Neural cell (in vitro differentiated cells): ENCODE data around the gene PLSCR5.

Experiments
- CTCF ChIP-seq: fragments of 450-650 bp; IDR thresholded peaks from 2 replicates; pipeline ENCODE4 v1.5.1; 2014; ENCODE audit warnings: antibody characterized with exemption, mild to moderate bottlenecking, moderate library complexity; ENCODE audit not compliant: poor library complexity, severe bottlenecking
- EP300 ChIP-seq: fragments of 450-650 bp; conservative IDR thresholded peaks from 2 replicates; pipeline ENCODE4 v1.6.1; 2014; ENCODE audit warnings: antibody characterized with exemption, mild to moderate bottlenecking, moderate library complexity; ENCODE audit not compliant: poor library complexity, severe bottlenecking
- EZH2 ChIP-seq: fragments of 200-600, 300-800 bp; shearing (Covaris generic), sonication (generic); IDR thresholded peaks from 2 replicates; pipeline ENCODE4 v1.6.1; 2014; ENCODE audit warnings: antibody characterized with exemption, low read length, borderline replicate concordance, mild to moderate bottlenecking; ENCODE audit not compliant: insufficient read depth, poor library complexity, severe bottlenecking
- POLR2AphosphoS5 ChIP-seq: IDR thresholded peaks from 2 replicates; pipeline ENCODE4 v1.6.1; 2012
- RAD21 ChIP-seq: fragments of 450-650 bp; conservative IDR thresholded peaks from 2 replicates; pipeline ENCODE4 v1.6.1; 2014; ENCODE audit warnings: antibody characterized with exemption, mild to moderate bottlenecking, moderate library complexity
- SMC3 ChIP-seq: fragments of 450-650 bp; conservative IDR thresholded peaks from 2 replicates; pipeline ENCODE4 v1.6.1; 2014; ENCODE audit warnings: antibody characterized with exemption, mild to moderate bottlenecking, moderate library complexity; ENCODE audit not compliant: poor library complexity
- TAF1 ChIP-seq: IDR thresholded peaks from 2 replicates; pipeline ENCODE4 v1.6.1; 2012; ENCODE audit warnings: low read depth
- TF ChIP-seq, protein P1 (sequence below): IDR thresholded peaks from 2 replicates; pipeline ENCODE4 v1.6.1; 2012; ENCODE audit warnings: borderline replicate concordance

DNA sequence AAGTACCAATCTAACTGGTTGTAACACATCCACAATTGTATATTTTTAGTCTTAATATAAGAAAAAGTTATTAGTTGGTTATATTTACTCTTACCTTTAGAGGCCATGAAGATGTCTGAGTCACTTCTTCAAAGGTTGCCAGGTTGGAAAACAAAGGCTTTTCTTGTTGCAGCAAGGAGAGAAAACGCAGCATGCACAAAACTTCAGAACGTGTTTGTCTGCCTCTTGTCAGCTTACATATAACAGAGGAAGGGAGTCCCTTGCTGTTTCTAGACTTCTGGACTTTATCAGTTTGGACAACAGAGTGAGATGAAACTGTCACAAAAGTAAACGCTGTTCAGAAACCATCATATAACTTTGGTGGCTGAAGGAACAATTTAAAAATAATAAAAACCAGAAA lies at the start of gene PLSCR5:
- TF ChIP-seq EZH2 (no peak), POLR2AphosphoS5 (no peak), CTCF (no peak), EP300 (no peak), TAF1 (no peak), SMC3 (no peak), RAD21 (no peak)
- TF ChIP-seq, protein P1, sequence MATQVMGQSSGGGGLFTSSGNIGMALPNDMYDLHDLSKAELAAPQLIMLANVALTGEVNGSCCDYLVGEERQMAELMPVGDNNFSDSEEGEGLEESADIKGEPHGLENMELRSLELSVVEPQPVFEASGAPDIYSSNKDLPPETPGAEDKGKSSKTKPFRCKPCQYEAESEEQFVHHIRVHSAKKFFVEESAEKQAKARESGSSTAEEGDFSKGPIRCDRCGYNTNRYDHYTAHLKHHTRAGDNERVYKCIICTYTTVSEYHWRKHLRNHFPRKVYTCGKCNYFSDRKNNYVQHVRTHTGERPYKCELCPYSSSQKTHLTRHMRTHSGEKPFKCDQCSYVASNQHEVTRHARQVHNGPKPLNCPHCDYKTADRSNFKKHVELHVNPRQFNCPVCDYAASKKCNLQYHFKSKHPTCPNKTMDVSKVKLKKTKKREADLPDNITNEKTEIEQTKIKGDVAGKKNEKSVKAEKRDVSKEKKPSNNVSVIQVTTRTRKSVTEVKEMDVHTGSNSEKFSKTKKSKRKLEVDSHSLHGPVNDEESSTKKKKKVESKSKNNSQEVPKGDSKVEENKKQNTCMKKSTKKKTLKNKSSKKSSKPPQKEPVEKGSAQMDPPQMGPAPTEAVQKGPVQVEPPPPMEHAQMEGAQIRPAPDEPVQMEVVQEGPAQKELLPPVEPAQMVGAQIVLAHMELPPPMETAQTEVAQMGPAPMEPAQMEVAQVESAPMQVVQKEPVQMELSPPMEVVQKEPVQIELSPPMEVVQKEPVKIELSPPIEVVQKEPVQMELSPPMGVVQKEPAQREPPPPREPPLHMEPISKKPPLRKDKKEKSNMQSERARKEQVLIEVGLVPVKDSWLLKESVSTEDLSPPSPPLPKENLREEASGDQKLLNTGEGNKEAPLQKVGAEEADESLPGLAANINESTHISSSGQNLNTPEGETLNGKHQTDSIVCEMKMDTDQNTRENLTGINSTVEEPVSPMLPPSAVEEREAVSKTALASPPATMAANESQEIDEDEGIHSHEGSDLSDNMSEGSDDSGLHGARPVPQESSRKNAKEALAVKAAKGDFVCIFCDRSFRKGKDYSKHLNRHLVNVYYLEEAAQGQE, result no peak
